Right lobe of liver (tissue), 6 donors: Measurements from ENCODE around the gene FAM237A. TPM values are rescaled to one million over a fixed set of nuclear protein-coding genes. Genes with fewer than 3 reads are reported as not detected.

ENCODE experiments used
- ATAC-seq, 4 donors: fragments of 200-7000 bp; cut with Tn5 transposase; one replicate each; pipeline ENCODE4 v1.9.1; 2020; ENCODE audit warnings: mild to moderate bottlenecking in 4 of 4, moderate library complexity in 4 of 4
- DNase-seq, 3 donors: peaks; one replicate each; pipeline ENCODE4 v3.0.0-alpha.2; 2020
- H3K27ac ChIP-seq, 3 donors: fragments of 200-600 bp; one replicate each; pipeline ENCODE4 v1.8.0; 2022
- H3K27me3 ChIP-seq, 2 donors: fragments of 200-600 bp; one replicate each; pipeline ENCODE4 v1.8.0; 2022
- H3K36me3 ChIP-seq, 4 donors: fragments of 200-600 bp; sonication (generic) in 1 of 4; one replicate each; pipeline versions ENCODE4 v1.5.1 to v1.8.0; 2017 to 2022; ENCODE audit warnings: control low read depth in 1 of 4
- H3K4me1 ChIP-seq, 4 donors: fragments of 200-600 bp; sonication (generic) in 1 of 4; one replicate each; pipeline versions ENCODE4 v1.5.1 to v1.8.0; 2017 to 2022; ENCODE audit warnings: control low read depth in 1 of 4
- H3K4me3 ChIP-seq, 3 donors: fragments of 200-600 bp; one replicate each; pipeline ENCODE4 v1.8.0; 2022
- H3K9me3 ChIP-seq, 4 donors: fragments of 200-600 bp; sonication (generic) in 1 of 4; one replicate each; pipeline versions ENCODE4 v1.5.1 to v1.8.0; 2017 to 2022; ENCODE audit warnings: control low read depth in 1 of 4
- CTCF ChIP-seq, 4 donors: fragments of 200-600 bp in 3 of 4; fragments of 450-650 bp in 1 of 4; IDR thresholded peaks; one replicate each; pipeline versions ENCODE4 v1.5.1 to v1.8.0; 2016 to 2022; ENCODE audit warnings: antibody characterized with exemption in 4 of 4, mild to moderate bottlenecking in 2 of 4
- POLR2A ChIP-seq: fragments of 450-650 bp; IDR thresholded peaks from one replicate; pipeline ENCODE4 v1.6.1; 2017; ENCODE audit warnings: antibody characterized with exemption, mild to moderate bottlenecking
- WGBS: methylation state at CpG from one replicate; pipeline ENCODE4 v1.1.6; 2018; ENCODE audit warnings: low coverage, low lambda C conversion rate; ENCODE audit not compliant: insufficient coverage; ENCODE audit errors: missing lambda C conversion rate; 5-methylcytosine and 5-hydroxymethylcytosine counted together
- intact Hi-C, 2 donors: fragments of 100-400 bp; cut with DNase I; formaldehyde crosslinking; loops; one replicate each; pipeline versions ENCODE4 v1.11.2 to v1.14.1; 2022
- total RNA-seq, 6 experiments: library from RNA; depleted of rRNA in 2 of 6; stranded (reverse); fragments of >200 nt in 2 of 6; fragmentation: NEBNext Ultra II Directional in 3 of 6; extraction: Animal tissue kit (Norgen Biotek cat#: 25700) in 3 of 6; gene quantifications; one replicate each; pipeline versions ENCODE4 v1.1.0 to v1.2.4, GENCODE V29; 2016 to 2023
- donor health status: DM: no; HTN: yes; CAD: no.
- donor health status: DM: no; HTN: no; CAD: no.
- donor health status: DM: no; HTN: no; CAD: no.
- donor health status: DM: no; HTN: yes; CAD: no.
- donor health status: DM: no; HTN: yes; CAD: no.

FAM237A gene
- total RNA-seq, 6 experiments from 2014 or later = not detected

GRCh38 chr2:206670531-206671319 is 28.4 kb downstream of the FAM237A start:
- DNase-seq (no peak), ATAC-seq (no peak)
- H3K4me3 ChIP-seq = no peak overlapping the region
- no peaks in the 10 kb centered on the region for H3K4me1 ChIP-seq
- TF ChIP-seq CTCF (IDR thresholded peaks at IDR 0.05) = no peak
- TF ChIP-seq POLR2A = no peak
- intact Hi-C loops = no loop called here
- H3K27me3 ChIP-seq = peaks cover 0 to 9% of the 10 kb centered on the region in 2 donors
- no peak overlapping the region for H3K27ac ChIP-seq
- WGBS = 52% methylated on average over 7 of the region's 7 CpGs
- no peaks in the 10 kb centered on the region for H3K9me3 ChIP-seq
- H3K36me3 ChIP-seq = no peaks in the 10 kb centered on the region

GRCh38 chr2:206683546-206683945 is 41.3 kb downstream of the FAM237A start:
- ATAC-seq = no peak
- 86% methylated on average over 4 of the region's 4 CpGs for WGBS
- intact Hi-C loops = no loop called here
- Histone ChIP-seq H3K9me3 (no peaks in the 10 kb centered on the region), H3K4me3 (no peak overlapping the region), H3K27ac (no peak overlapping the region), H3K27me3 (no peaks in the 10 kb centered on the region), H3K4me1 (no peaks in the 10 kb centered on the region), H3K36me3 (no peaks in the 10 kb centered on the region)
- no peak for TF ChIP-seq CTCF (IDR thresholded peaks at IDR 0.05)
- TF ChIP-seq POLR2A = no peak
- no peak for DNase-seq

GRCh38 chr2:206688453-206688852 is 46.2 kb downstream of the FAM237A start:
- no peak overlapping the region for H3K4me3 ChIP-seq
- intact Hi-C loops = no loop called here
- DNase-seq = no peak
- TF ChIP-seq POLR2A (no peak), CTCF (IDR thresholded peaks at IDR 0.05) (no peak)
- WGBS = 49% methylated on average over 2 of the region's 2 CpGs
- no peaks in the 10 kb centered on the region for H3K36me3 ChIP-seq
- no peaks in the 10 kb centered on the region for H3K4me1 ChIP-seq
- H3K27ac ChIP-seq = no peak overlapping the region
- ATAC-seq = no peak
- H3K27me3 ChIP-seq = no peaks in the 10 kb centered on the region
- no peaks in the 10 kb centered on the region for H3K9me3 ChIP-seq

- no peak for TF ChIP-seq POLR2A
- TF ChIP-seq CTCF (IDR thresholded peaks at IDR 0.05) = no peak
- Histone ChIP-seq H3K9me3 (no peaks in the 10 kb centered on the region), H3K27me3 (no peaks in the 10 kb centered on the region), H3K36me3 (no peaks in the 10 kb centered on the region), H3K4me1 (no peaks in the 10 kb centered on the region), H3K4me3 (no peak overlapping the region), H3K27ac (no peak overlapping the region)
- DNase-seq = no peak
- WGBS = 25% methylated on average over 1 of the region's 1 CpG
- intact Hi-C loops = no loop called here
- no peak for ATAC-seq
Measured at GRCh38 chr2:206688990-206689389, 46.7 kb downstream of the FAM237A start.
